ENCODE measurements around the gene STYXL1.

Gene STYXL1

GRCh38 chr7:75971961-75972763 is 75.6 kb downstream of the STYXL1 start:
- DNase-seq, result no peak

GRCh38 chr7:75971309-75971960 is 76.4 kb downstream of the STYXL1 start:
- DNase-seq, result no peak

GRCh38 chr7:75969704-75970498 is 77.9 kb downstream of the STYXL1 start:
- DNase-seq, result no peak

GRCh38 chr7:75969182-75969581 is 78.6 kb downstream of the STYXL1 start:
- no peak for DNase-seq

- no peak for DNase-seq
These were observed 79.2 kb downstream of the STYXL1 start for GRCh38 chr7:75968561-75969001.

- DNase-seq, result no peak
These were observed 79.8 kb downstream of the STYXL1 start for GRCh38 chr7:75968012-75968411.

GRCh38 chr7:75967487-75967997 is 80.3 kb downstream of the STYXL1 start:
- DNase-seq, result no peak

- no peak for DNase-seq
These were observed 80.7 kb downstream of the STYXL1 start for GRCh38 chr7:75967055-75967454.

GRCh38 chr7:75966190-75966961 is 81.4 kb downstream of the STYXL1 start:
- no peak for DNase-seq

GRCh38 chr7:75965617-75966016 is 82.2 kb downstream of the STYXL1 start:
- no peak for DNase-seq

- DNase-seq, result no peak
These were observed 84.3 kb downstream of the STYXL1 start for GRCh38 chr7:75963381-75963995.

- DNase-seq, result no peak
These were observed 85.0 kb downstream of the STYXL1 start for GRCh38 chr7:75962607-75963380.

GRCh38 chr7:75961218-75961617 is 86.6 kb downstream of the STYXL1 start:
- no peak for DNase-seq

GRCh38 chr7:75960372-75960771 is 87.4 kb downstream of the STYXL1 start:
- no peak for DNase-seq

- no peak for DNase-seq
These were observed 88.8 kb downstream of the STYXL1 start for GRCh38 chr7:75958802-75959543.

- DNase-seq, result no peak
These were observed 90.6 kb downstream of the STYXL1 start for GRCh38 chr7:75957021-75957736.

- DNase-seq, result no peak
These were observed 92.4 kb downstream of the STYXL1 start for GRCh38 chr7:75955331-75955955.

- DNase-seq, result no peak
These were observed 93.9 kb downstream of the STYXL1 start for GRCh38 chr7:75953931-75954330.

GRCh38 chr7:75953431-75953830 is 94.4 kb downstream of the STYXL1 start:
- no peak for DNase-seq

Measured in NCI-H1436 treated with DMSO at 0.1 percent for 48 hours (cell line).